ENCODE data around the gene ANK3.

ANK3 gene

DNA sequence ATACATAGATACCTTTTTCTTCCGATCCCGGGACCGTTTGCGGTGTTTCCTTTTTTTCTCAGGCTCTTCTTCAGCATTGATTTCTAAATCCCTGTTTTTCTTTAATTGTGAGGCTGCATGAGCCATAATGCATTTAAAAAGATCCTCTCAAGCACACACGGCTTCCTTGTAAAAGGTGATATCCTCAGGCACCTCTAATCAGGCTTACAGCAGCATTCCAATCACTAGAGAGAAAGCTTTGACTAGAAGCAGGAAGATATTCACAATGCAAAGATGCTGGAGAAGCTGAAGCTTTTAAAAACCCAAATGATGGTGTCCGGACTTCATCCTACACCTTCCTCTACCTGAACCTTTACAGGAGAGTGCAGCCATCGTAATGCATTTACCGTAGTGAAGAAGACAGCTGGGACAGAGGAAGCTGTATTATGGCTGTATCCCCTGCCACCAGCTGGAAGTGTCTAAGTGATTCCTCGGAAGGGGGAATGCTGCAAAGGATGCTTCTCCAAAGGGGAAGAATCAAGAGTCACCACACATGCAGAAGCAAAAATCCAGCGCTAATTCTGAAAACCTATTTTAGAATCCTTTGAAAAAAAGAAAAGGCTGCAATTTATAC lies at the start of gene ANK3:
TSS of gene ANK3 (minus strand) at position 463 of the 613 bp plus-strand sequence. CDS start at position 126, 337 bp downstream.
- Mint-ChIP-seq H3K27ac (no peak within 1 kb of the TSS), H3K4me3 (no peak within 1 kb of the TSS)

DNA sequence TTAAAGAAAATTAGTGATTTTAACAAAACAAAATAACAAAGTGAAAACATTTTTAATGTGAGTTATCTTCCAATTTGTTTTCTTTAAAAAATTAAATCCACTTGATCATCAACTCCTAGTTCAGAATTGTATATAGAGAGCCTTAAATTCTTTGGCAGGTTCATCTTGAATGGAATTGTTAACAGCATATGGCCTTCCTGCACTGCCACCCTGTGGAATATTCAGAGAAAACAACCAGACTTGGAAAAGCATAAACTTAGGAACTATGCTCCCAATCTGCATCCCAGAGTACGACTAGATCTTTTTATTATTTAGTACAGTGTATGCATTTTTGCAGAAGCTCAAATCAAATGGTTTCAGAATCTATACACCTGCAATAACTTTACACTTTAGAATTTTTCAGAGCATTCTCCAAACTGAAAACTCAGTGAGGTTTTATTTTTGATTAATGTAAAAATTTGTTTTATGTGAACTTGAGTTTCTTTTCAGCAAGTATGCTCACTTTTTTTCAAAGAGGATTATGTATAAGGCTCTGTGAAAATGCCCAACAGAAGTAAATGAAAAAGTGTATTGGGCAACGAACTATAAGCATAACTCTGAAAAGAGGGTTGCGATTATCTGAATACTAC lies 44.9 kb upstream of the ANK3 start:
- no peak overlapping the region for H3K4me3 Mint-ChIP-seq
- peak; percentile 26 for DNase-seq
- no peaks in the 10 kb centered on the region for H3K9me3 Mint-ChIP-seq
- no peak overlapping the region for H3K27ac Mint-ChIP-seq
- TF ChIP-seq, protein P1, sequence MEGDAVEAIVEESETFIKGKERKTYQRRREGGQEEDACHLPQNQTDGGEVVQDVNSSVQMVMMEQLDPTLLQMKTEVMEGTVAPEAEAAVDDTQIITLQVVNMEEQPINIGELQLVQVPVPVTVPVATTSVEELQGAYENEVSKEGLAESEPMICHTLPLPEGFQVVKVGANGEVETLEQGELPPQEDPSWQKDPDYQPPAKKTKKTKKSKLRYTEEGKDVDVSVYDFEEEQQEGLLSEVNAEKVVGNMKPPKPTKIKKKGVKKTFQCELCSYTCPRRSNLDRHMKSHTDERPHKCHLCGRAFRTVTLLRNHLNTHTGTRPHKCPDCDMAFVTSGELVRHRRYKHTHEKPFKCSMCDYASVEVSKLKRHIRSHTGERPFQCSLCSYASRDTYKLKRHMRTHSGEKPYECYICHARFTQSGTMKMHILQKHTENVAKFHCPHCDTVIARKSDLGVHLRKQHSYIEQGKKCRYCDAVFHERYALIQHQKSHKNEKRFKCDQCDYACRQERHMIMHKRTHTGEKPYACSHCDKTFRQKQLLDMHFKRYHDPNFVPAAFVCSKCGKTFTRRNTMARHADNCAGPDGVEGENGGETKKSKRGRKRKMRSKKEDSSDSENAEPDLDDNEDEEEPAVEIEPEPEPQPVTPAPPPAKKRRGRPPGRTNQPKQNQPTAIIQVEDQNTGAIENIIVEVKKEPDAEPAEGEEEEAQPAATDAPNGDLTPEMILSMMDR (IDR thresholded peaks at IDR 0.05) = peak; percentile 78
- no peaks in the 10 kb centered on the region for H3K36me3 Mint-ChIP-seq (ENCODE audit: low read depth)
- no peaks in the 10 kb centered on the region for H3K4me1 Mint-ChIP-seq
- H3K27me3 Mint-ChIP-seq (ENCODE audit: low read depth, poor library complexity) = no peaks in the 10 kb centered on the region

More for the DNA sequence above, at the start of gene ANK3:
- TF ChIP-seq, protein P1 (IDR thresholded peaks at IDR 0.05) = no peak
- Mint-ChIP-seq H3K27me3 (ENCODE audit: low read depth, poor library complexity) (peaks cover 6% of the 10 kb centered on the region), H3K4me1 (peaks cover 16% of the 10 kb centered on the region), H3K36me3 (ENCODE audit: low read depth) (no peaks in the 10 kb centered on the region), H3K9me3 (no peaks in the 10 kb centered on the region)
- DNase-seq = no peak

DNA sequence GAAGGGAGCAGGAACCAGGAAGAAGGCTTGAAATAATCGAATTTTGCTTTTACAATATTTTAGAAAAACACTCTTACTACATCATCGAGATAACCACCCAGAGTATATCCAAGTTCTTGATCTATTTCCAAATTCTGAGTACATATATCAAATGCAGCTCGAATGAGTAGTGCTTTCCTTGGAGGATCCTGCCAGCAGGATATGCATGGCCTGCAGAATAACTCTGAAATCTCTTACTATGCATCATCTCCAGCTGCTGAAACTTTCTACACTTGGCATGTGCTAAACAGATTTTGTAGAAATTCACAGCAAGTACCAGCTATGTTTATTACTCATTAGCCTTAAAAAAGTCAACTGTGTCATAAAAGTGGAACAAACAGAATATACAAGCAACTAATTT lies 44.0 kb upstream of the ANK3 start:
- no peak for DNase-seq
- no peaks in the 10 kb centered on the region for H3K4me1 Mint-ChIP-seq
- no peaks in the 10 kb centered on the region for H3K9me3 Mint-ChIP-seq
- H3K4me3 Mint-ChIP-seq = no peak overlapping the region
- TF ChIP-seq, protein P1 (IDR thresholded peaks at IDR 0.05) = no peak
- no peak overlapping the region for H3K27ac Mint-ChIP-seq
- no peaks in the 10 kb centered on the region for H3K27me3 Mint-ChIP-seq (ENCODE audit: low read depth, poor library complexity)
- H3K36me3 Mint-ChIP-seq (ENCODE audit: low read depth) = no peaks in the 10 kb centered on the region

DNA sequence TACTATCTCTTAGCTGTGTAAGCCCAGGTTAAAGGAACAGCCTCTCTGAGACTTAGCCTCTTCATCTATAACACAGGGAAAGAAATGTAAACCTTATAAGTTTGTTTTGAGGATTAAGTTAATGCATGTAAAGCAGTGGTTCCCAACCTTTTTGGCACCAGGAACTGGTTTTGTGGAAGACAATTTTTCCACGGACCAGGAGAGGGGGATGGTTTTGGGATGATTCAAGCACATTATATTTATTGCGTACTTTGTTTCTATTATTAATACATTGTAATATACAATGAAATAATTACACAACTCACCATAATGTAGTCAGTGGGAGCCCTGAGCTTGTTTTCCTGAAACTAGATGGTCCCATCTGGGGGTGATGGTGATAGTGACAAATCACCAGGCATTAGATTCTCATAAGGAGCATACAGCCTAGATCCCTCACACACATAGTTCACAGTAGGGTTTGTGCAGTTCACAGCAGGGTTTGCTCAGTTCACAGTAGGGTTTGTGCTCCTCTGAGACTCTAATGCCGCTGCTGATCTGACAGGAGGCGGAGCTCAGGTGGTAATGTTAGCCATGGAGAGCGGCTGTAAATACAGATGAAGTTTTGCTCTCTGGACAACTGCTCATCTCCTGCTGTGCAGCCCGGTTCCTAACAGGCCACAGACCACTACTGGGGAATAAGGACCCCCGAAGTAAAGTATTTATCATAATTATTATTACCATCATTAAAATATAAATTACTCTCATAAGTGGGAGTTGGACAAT lies 41.3 kb upstream of the ANK3 start:
- H3K27ac Mint-ChIP-seq = no peak overlapping the region
- H3K4me1 Mint-ChIP-seq = no peaks in the 10 kb centered on the region

DNA sequence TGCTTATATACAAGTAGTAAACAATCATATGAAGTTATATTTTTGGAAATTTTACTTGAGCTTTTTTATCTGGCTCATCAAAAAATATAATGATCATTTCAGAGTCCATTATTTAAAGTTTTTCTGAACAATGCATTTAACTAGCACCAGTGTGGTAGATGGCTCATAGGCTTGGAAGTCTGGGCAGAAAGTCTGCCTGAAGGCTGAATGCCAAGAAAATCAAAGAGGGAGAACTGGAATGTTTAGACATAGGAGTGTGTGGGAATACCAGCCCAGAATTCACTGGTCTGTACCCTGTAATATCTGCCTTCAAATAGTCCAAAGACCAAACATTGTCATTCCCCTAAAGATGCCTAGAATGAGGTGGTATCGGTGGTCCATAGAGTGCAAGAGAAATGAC lies 40.3 kb upstream of the ANK3 start:
- Mint-ChIP-seq H3K4me3 (no peak overlapping the region), H3K4me1 (no peaks in the 10 kb centered on the region), H3K9me3 (no peaks in the 10 kb centered on the region), H3K27ac (no peak overlapping the region), H3K36me3 (ENCODE audit: low read depth) (no peaks in the 10 kb centered on the region), H3K27me3 (ENCODE audit: low read depth, poor library complexity) (peaks cover 3% of the 10 kb centered on the region)
- no peak for DNase-seq
- TF ChIP-seq, protein P1 (IDR thresholded peaks at IDR 0.05) = no peak

More for the DNA sequence above, 41.3 kb upstream of the ANK3 start:
- Mint-ChIP-seq H3K4me3 (no peak overlapping the region), H3K27me3 (ENCODE audit: low read depth, poor library complexity) (no peaks in the 10 kb centered on the region), H3K9me3 (no peaks in the 10 kb centered on the region), H3K36me3 (ENCODE audit: low read depth) (no peaks in the 10 kb centered on the region)
- TF ChIP-seq, protein P1 (IDR thresholded peaks at IDR 0.05) = no peak
- no peak for DNase-seq
